ENCODE data around the gene GMIP.

- TF ChIP-seq CTCF (IDR thresholded peaks at IDR 0.05) = no peak
- TF ChIP-seq POLR2A (IDR thresholded peaks at IDR 0.05) = no peak
These were observed 5.8 kb downstream of the GMIP start for GRCh38 chr19:19637523-19638251.

Measured in thyroid gland (tissue), 4 donors.